BLaER1 treated with 17β-estradiol and CSF1 and Interleukin-3, amounts not matched to agents 10 nM and 100 nM (cell line): Measurements from ENCODE around the gene CCDC28B.

Source experiments
- H3K27ac ChIP-seq, 11 experiments: shearing (Covaris generic); formaldehyde crosslinking; 2 replicates each; pipeline ENCODE4 v1.8.1; 2022
- H3K27me3 ChIP-seq, 11 experiments: shearing (Covaris generic); formaldehyde crosslinking; 2 replicates each; pipeline ENCODE4 v1.8.1; 2022
- H3K36me3 ChIP-seq, 11 experiments: shearing (Covaris generic); formaldehyde crosslinking; 2 replicates each; pipeline ENCODE4 v1.8.1; 2022
- H3K4me1 ChIP-seq, 10 experiments: shearing (Covaris generic); formaldehyde crosslinking; 2 replicates each; pipeline ENCODE4 v1.8.1; 2022
- H3K4me2 ChIP-seq, 11 experiments: shearing (Covaris generic); formaldehyde crosslinking; 2 replicates each; pipeline ENCODE4 v1.8.1; 2022
- H3K4me3 ChIP-seq, 10 experiments: shearing (Covaris generic); formaldehyde crosslinking; 2 replicates each; pipeline ENCODE4 v1.8.1; 2022
- H3K9ac ChIP-seq, 11 experiments: shearing (Covaris generic); formaldehyde crosslinking; 2 replicates each; pipeline ENCODE4 v1.8.1; 2022
- H3K9me3 ChIP-seq, 11 experiments: shearing (Covaris generic); formaldehyde crosslinking; replicated peaks in 1 of 11; 2 replicates each; pipeline ENCODE4 v1.8.1; 2022
- H4K20me1 ChIP-seq, 11 experiments: shearing (Covaris generic); formaldehyde crosslinking; 2 replicates each; pipeline ENCODE4 v1.8.1; 2022
- Cebpa-rat ChIP-seq, 11 experiments: shearing (Covaris generic); IDR thresholded peaks; 2 replicates each; pipeline ENCODE4 v1.8.1; 2022

CCDC28B gene

DNA sequence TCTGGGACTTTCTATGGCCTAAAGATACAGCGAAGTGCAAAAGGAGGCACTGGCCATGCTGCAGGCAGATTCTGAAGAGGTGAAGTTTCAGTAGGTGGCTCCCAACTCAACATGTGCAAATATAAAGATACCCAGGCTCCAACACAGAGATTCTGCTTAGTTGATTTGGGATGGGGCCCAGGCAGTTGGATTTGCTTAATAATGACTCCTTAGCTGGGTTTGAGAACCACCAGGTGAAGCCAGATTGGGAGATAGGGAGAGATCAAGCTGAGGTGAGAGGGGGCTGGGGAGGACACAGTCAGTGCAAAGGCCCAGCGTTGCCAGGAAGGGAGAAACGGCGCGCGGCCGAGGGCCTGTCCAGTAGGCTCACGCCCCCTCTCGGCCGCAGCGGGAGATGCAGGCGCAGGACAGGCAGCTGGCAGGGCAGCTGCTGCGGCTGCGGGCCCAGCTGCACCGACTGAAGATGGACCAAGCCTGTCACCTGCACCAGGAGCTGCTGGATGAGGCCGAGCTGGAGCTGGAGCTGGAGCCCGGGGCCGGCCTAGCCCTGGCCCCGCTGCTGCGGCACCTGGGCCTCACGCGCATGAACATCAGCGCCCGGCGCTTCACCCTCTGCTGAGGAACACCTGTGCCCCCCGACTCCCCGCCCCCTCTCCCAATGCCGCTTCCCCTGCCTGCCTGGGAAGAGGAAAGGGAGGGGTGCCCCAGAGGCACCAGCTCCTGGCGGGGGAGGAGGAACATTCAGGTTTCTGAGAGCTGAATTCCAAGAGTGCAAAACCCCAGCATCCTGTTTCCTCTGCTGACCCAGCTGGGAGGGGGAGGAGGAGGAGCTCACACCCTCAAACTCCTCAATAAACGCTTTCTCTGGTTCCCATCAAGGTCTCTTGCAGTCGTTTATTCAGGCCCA lies 47.8 kb downstream of the CCDC28B start:
- H3K27me3 ChIP-seq, result peaks cover 0 to 6% (median 0%) of the 10 kb centered on the region in 11 experiments; a peak in 1 of 22 replicates
- peak overlapping the region in 7 of 11 experiments; percentile 42 to 89 (median 79); a peak in 14 of 22 replicates for H3K27ac ChIP-seq
- H3K4me3 ChIP-seq, result peak overlapping the region in 4 of 10 experiments; percentile 7 to 41 (median 24); a peak in 7 of 20 replicates
- peaks cover 63 to 81% (median 79%) of the 10 kb centered on the region in 10 experiments for H3K4me1 ChIP-seq
- H4K20me1 ChIP-seq, result peaks cover 0 to 16% (median 0%) of the 10 kb centered on the region in 11 experiments; a peak in 1 of 22 replicates
- peak overlapping the region in 8 of 11 experiments; percentile 6 to 80 (median 52); a peak in 11 of 22 replicates for H3K9ac ChIP-seq
- no peaks in the 10 kb centered on the region for H3K36me3 ChIP-seq
- peak overlapping the region; percentile 80 to 98 (median 94) for H3K4me2 ChIP-seq
- no peak for TF ChIP-seq Cebpa-rat (IDR thresholded peaks at IDR 0.05)
- no peaks in the 10 kb centered on the region for H3K9me3 ChIP-seq

DNA sequence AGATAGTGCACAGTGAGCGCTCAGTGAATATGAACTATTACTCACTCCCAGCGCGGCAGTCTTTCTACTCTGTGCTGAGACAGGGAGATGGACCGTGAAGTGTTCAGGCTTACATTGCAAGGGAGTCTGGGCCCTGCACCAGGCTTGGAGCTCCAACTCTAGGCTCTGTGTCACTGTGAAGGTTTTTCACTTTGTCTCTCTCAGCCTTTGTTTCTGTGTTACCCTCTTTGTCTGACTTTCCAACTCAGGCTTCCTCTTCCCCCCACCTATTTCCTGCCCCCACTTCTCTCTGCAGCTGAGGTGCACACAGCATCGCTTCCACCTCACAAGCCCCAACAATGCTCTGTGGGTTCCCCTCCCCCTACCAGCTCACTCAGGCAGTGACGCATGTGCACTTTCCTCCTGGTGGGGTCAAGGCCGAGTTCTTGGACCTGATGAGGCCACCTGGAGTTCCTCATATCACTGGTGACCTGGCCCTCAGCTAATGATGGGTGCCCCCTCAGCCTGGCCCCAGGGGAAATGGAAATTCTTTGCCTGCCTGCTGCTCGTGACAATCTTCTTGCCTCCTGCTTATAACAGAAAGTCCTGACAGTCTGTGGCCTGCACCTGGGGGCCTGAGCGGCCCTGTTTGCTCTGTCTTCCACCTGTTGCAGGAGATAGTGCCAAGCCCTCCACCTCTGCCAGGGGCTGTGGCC lies 49.6 kb downstream of the CCDC28B start:
- H3K9ac ChIP-seq, result peak overlapping the region in 8 of 11 experiments; percentile 40 to 80 (median 65); a peak in 16 of 22 replicates
- H3K4me3 ChIP-seq, result peak overlapping the region in 5 of 10 experiments; percentile 14 to 44 (median 25); a peak in 4 of 20 replicates
- peak overlapping the region in 8 of 11 experiments; percentile 58 to 89 (median 79); a peak in 16 of 22 replicates for H3K27ac ChIP-seq
- no peaks in the 10 kb centered on the region for H3K9me3 ChIP-seq
- peaks cover 0 to 16% (median 0%) of the 10 kb centered on the region in 11 experiments; a peak in 1 of 22 replicates for H4K20me1 ChIP-seq
- peaks cover 75 to 98% (median 96%) of the 10 kb centered on the region in 10 experiments for H3K4me1 ChIP-seq
- H3K36me3 ChIP-seq, result no peaks in the 10 kb centered on the region
- H3K4me2 ChIP-seq, result peak overlapping the region; percentile 80 to 98 (median 94)
- no peak for TF ChIP-seq Cebpa-rat (IDR thresholded peaks at IDR 0.05)
- H3K27me3 ChIP-seq, result peaks cover 0 to 6% (median 0%) of the 10 kb centered on the region in 11 experiments; a peak in 1 of 22 replicates

DNA sequence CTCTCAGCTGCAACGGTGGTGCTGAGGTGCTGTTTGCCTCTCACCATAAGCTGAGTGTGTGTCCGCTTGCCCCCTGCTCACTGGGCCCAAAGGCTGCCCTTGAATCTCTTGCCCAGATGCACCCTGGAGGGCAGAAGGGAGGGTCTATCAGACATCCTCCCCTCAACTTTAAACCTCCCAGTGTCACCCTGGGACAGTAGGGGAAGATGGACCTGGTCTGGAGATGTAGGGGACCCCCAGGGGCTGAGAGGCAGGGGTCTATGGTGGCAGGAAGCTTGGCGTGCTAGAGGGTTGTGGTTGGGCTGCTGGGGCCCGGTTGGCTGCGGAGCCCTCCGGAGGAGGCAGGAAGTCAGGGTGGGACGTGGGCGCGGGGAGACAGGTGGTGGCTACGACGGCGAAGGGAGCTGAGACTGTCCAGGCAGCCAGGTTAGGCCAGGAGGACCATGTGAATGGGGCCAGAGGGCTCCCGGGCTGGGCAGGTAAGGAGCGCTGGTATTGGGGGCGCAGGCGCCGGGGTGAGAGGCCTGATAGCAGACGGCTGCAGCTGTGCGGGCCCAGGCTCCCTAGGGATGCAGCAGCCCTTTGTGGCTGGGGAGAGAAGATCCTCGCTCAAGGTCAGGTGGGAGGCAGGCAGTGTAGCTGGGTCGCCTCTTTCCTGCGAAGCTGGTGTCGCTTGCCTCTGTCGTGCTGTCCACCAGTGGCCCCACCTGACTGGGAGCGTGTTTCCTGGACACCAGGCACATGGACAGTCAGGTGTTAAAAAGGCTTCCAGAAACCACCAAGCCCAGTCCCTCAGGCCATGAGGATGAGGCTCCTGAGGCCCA lies 50.7 kb downstream of the CCDC28B start, which contains the start of gene LCK:
Gene LCK, plus strand, starts transcription at position 373 of the 824 bp plus-strand sequence. CDS start 23,065 bp downstream, outside the sequence.
- H3K9ac ChIP-seq, result peak within 1 kb of the TSS in 8 of 11 experiments; percentile 40 to 80 (median 65); a peak in 16 of 22 replicates
- peaks cover 72 to 100% (median 88%) of the 10 kb centered on the region in 10 experiments for H3K4me1 ChIP-seq
- H3K27me3 ChIP-seq, result peaks cover 0 to 6% (median 0%) of the 10 kb centered on the region in 11 experiments; a peak in 1 of 22 replicates
- peaks cover 0 to 16% (median 0%) of the 10 kb centered on the region in 11 experiments; a peak in 1 of 22 replicates for H4K20me1 ChIP-seq
- H3K4me2 ChIP-seq, result peak within 1 kb of the TSS; percentile 80 to 98 (median 94)
- TF ChIP-seq Cebpa-rat (IDR thresholded peaks at IDR 0.05), result no peak
- H3K27ac ChIP-seq, result peak within 1 kb of the TSS in 8 of 11 experiments; percentile 58 to 89 (median 79); a peak in 17 of 22 replicates
- no peaks in the 10 kb centered on the region for H3K36me3 ChIP-seq
- H3K9me3 ChIP-seq, result no peaks in the 10 kb centered on the region
- peak within 1 kb of the TSS in 7 of 10 experiments; percentile 1 to 54 (median 28); a peak in 12 of 20 replicates for H3K4me3 ChIP-seq
